SK-N-SH (cell line): ENCODE results near the gene RIC3.

Experiments
- CTCF ChIP-seq: fragments of 200-600 bp; sonication (generic); IDR thresholded peaks from 2 replicates; pipeline ENCODE4 v1.6.1; 2017; ENCODE audit warnings: antibody characterized with exemption, mild to moderate bottlenecking, moderate library complexity
- EP300 ChIP-seq, 2 experiments: IDR thresholded peaks; 2 replicates each; pipeline versions ENCODE4 v1.4.0 to v1.6.1; 2012; ENCODE audit warnings: borderline replicate concordance in 1 of 2, low read depth in 1 of 2, low read length in 1 of 2
- EZH2phosphoT487 ChIP-seq: fragments of 200-600 bp; sonication (generic); IDR thresholded peaks from 2 replicates; pipeline ENCODE4 v1.6.1; 2017; ENCODE audit warnings: low read depth, mixed run types, mild to moderate bottlenecking, antibody characterized with exemption, moderate library complexity, borderline replicate concordance
- MAX ChIP-seq: IDR thresholded peaks from 2 replicates; pipeline ENCODE4 v1.4.0; 2012; ENCODE audit warnings: low read depth
- POLR2AphosphoS5 ChIP-seq: IDR thresholded peaks from 2 replicates; pipeline ENCODE4 v1.6.1; 2012; ENCODE audit warnings: low read depth, low read length
- RAD21 ChIP-seq: IDR thresholded peaks from 2 replicates; pipeline ENCODE4 v1.6.1; 2012; ENCODE audit warnings: mild to moderate bottlenecking, low read length
- RCOR1 ChIP-seq: fragments of 150-350 bp; IDR thresholded peaks from 2 replicates; pipeline ENCODE4 v1.6.1; 2017; ENCODE audit warnings: antibody characterized with exemption, low read length
- SIN3A ChIP-seq: IDR thresholded peaks from 2 replicates; pipeline ENCODE4 v1.6.1; 2012; ENCODE audit warnings: low read depth, mild to moderate bottlenecking, low read length, moderate library complexity, borderline replicate concordance
- SMC3 ChIP-seq: IDR thresholded peaks from 2 replicates; pipeline ENCODE4 v1.6.1; 2012; ENCODE audit warnings: low read depth, low read length, improper control_type of control experiment

- TF ChIP-seq EZH2phosphoT487 (no peak), CTCF (no peak), MAX (no peak), SMC3 (no peak), RAD21 (no peak), EP300 (IDR thresholded peaks at IDR 0.05; ENCODE audit: borderline replicate concordance in 1 of 2, low read depth in 1 of 2, low read length in 1 of 2) (no peak), SIN3A (no peak), POLR2AphosphoS5 (no peak), RCOR1 (no peak)
Measured at GRCh38 chr11:8105133-8105532, 63.7 kb downstream of the RIC3 start.
